Subcutaneous preadipocyte (primary cell): ENCODE data around the gene RGL3. TPM values are rescaled to one million over a fixed set of nuclear protein-coding genes. Genes with fewer than 3 reads are reported as not detected.

ENCODE experiments used
- small RNA-seq: library from RNA; depleted of rRNA; stranded (forward); fragments of <200 nt; gene quantifications from one replicate; pipeline ENCODE3, GENCODE V24; 2012
- total RNA-seq: library from RNA; depleted of rRNA; stranded (reverse); fragments of >200 nt; gene quantifications from 2 replicates; pipeline ENCODE4 v1.2.3, GENCODE V29; 2012

RGL3 gene, protein sequence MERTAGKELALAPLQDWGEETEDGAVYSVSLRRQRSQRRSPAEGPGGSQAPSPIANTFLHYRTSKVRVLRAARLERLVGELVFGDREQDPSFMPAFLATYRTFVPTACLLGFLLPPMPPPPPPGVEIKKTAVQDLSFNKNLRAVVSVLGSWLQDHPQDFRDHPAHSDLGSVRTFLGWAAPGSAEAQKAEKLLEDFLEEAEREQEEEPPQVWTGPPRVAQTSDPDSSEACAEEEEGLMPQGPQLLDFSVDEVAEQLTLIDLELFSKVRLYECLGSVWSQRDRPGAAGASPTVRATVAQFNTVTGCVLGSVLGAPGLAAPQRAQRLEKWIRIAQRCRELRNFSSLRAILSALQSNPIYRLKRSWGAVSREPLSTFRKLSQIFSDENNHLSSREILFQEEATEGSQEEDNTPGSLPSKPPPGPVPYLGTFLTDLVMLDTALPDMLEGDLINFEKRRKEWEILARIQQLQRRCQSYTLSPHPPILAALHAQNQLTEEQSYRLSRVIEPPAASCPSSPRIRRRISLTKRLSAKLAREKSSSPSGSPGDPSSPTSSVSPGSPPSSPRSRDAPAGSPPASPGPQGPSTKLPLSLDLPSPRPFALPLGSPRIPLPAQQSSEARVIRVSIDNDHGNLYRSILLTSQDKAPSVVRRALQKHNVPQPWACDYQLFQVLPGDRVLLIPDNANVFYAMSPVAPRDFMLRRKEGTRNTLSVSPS
- 0.37 and 0.98 TPM in 2 replicates for total RNA-seq

DNA sequence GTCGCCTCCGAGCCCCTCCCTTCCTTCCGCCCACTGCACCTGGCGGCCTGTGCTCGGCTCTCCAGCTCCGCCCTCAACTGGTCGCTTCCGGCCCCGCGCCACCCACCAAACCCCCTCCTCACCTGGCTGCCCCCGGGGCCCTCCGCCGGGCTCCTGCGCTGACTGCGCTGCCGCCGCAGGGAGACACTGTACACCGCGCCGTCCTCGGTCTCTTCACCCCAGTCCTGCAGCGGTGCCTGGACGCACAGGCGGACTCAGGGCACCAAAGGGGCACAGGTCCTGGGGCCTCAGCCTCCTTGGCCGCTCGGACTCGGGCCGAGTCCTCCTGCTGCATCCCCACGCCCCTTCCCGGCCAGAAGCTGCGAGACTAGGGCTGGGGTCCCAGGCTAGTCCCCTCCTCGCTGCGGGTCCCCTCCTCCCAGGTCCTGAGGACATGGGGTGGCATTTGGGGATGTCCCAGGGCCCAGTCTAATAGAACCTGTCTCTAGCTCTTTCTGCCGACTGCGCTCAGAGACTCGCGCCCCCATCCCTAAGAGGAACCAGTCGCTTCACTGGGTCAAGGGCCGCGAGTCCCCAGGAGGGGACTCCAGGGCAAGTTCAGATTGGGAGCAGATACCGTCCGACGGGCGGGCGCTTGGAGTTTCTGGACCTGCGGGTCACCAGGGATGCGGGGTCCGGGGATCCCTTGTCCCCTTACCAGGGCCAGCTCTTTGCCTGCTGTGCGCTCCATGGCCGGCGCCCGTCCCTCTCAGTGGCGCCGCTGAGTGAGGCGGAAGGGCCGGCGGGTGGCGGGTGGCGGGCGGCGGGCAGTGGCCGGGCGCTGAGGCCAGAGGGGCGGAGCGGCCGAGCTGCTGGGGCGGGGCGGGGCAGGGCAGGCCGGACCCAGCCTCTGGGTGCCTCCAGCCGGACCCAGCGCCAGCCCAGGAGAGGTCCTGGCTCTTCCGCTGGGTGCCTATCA lies at the start of gene RGL3:
Gene RGL3 (minus strand): TSS at position 766 of the 958 bp plus-strand sequence. CDS start 36 bp downstream, at position 730.

DNA sequence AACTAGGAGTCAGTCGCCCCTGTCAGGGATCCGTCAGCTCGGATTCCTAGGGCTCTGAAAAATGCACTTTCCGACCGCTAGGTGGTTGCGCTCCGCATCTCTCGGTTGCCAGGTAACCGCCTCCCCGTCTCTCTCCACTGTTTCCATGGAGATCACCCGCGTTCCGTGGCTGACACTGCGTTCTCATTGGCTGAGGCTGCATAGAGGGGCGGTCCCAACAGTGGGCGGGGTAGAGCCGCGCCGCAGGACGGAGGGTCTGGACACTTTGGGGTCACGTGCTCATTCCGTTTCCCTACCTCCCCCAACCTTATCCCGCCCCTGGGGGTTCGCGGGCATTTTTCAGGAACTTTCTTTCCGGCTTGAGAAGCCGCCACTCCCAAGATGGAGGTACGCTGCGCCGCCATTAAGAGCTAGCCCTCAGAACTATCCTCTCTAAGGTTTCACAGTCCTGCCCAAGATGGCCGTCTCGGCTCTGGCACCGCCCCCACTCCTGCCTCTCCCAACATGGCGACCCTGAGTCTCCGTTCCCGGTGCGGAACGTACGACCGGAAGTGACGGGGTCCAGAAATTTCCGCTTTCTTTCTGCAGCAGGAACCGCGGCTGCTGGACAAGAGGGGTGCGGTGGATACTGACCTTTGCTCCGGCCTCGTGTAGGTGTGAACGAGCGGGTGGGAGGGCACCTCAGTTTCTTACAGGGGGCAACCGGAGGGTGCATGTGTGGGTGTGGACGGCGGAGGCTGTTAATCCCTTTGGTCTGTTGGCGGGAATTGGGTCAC lies 16.1 kb upstream of the RGL3 start, which contains the start of the genes ODAD3 and PRKCSH:
Gene ODAD3 (minus strand): TSS at position 65 of the 776 bp plus-strand sequence. CDS start 105 bp downstream, outside the sequence.
Gene PRKCSH (plus strand): TSS at position 579 of the 776 bp plus-strand sequence. CDS start 483 bp downstream, outside the sequence.

GRCh38 chr19:11374433-11375142 lies 44.5 kb downstream of the RGL3 start, which contains the start of gene SWSAP1:
Gene SWSAP1 (plus strand): TSS chr19:11374666. CDS start chr19:11374681, 15 bp downstream.

GRCh38 chr19:11355160-11356073 lies 63.7 kb downstream of the RGL3 start, which contains the start of gene PLPPR2:
Gene PLPPR2 (plus strand): TSS chr19:11355432. CDS start chr19:11357674, 2,242 bp downstream.

GRCh38 chr19:11346104-11346940 lies 72.8 kb downstream of the RGL3 start, which contains the start of the genes CCDC159 and TMEM205:
Gene CCDC159 (plus strand): TSS chr19:11346519. CDS start chr19:11346607, 88 bp downstream.
Gene TMEM205 (minus strand): TSS chr19:11346268. CDS start chr19:11345619, 649 bp downstream.

Small RNAs within 50 kb of the gene (small RNA-seq; reads per million reads assigned to genes)
- gene RF00019 = not detected

Other genes starting within 250 kb of the RGL3 start
- gene KANK2, start 221.8 kb downstream of the RGL3 start, total RNA-seq = 206 and 259 TPM in 2 replicates
- gene ANGPTL8, start 179.7 kb downstream of the RGL3 start, total RNA-seq = not detected in 2 replicates
- gene DOCK6, start 156.8 kb downstream of the RGL3 start, total RNA-seq = 8.5 and 19.2 TPM in 2 replicates
- gene TSPAN16, start 123.2 kb downstream of the RGL3 start, total RNA-seq = not detected in 2 replicates
- gene RAB3D, start 79.7 kb downstream of the RGL3 start, total RNA-seq = 12.7 and 15.4 TPM in 2 replicates
- 59.0 and 130 TPM in 2 replicates for gene TMEM205, start 73.0 kb downstream of the RGL3 start, total RNA-seq
- 2.2 and 2.9 TPM in 2 replicates for gene CCDC159, start 72.8 kb downstream of the RGL3 start, total RNA-seq
- gene PLPPR2, start 63.9 kb downstream of the RGL3 start, total RNA-seq = 7.6 and 9.6 TPM in 2 replicates
- 0.59 and 0.73 TPM in 2 replicates for gene SWSAP1, start 44.6 kb downstream of the RGL3 start, total RNA-seq
- 3.7 and 7.0 TPM in 2 replicates for gene EPOR, start 35.0 kb downstream of the RGL3 start, total RNA-seq
- gene ODAD3, start 15.8 kb upstream of the RGL3 start, total RNA-seq = 0.39 TPM in 1 of 2 replicates, not detected in the other
- gene PRKCSH, start 16.3 kb upstream of the RGL3 start, total RNA-seq = 113 and 118 TPM in 2 replicates
- gene ELAVL3, start 61.7 kb upstream of the RGL3 start, total RNA-seq = not detected in 2 replicates
- 4.5 and 6.2 TPM in 2 replicates for gene ZNF653, start 86.5 kb upstream of the RGL3 start, total RNA-seq
- gene ECSIT, start 109.8 kb upstream of the RGL3 start, total RNA-seq = 36.6 and 37.5 TPM in 2 replicates
- 0.39 and 0.73 TPM in 2 replicates for gene CNN1, start 119.5 kb upstream of the RGL3 start, total RNA-seq
- gene ELOF1, start 139.9 kb upstream of the RGL3 start, total RNA-seq = 37.1 and 38.9 TPM in 2 replicates
- gene ACP5, start 158.3 kb upstream of the RGL3 start, total RNA-seq = 0.20 and 0.37 TPM in 2 replicates
- 9.2 and 10.3 TPM in 2 replicates for gene ZNF627, start 178.2 kb upstream of the RGL3 start, total RNA-seq